Head of caudate nucleus (tissue), 42 donors: Measurements from ENCODE around the gene ECI2.

Source experiments
- DNase-seq, 42 donors: peaks; one replicate each; pipeline versions ENCODE4 v3.0.0 to v3.0.0-alpha.2; 2020 to 2021; ENCODE audit warnings: mixed read lengths in 7 of 42
- intact Hi-C: fragments of 100-400 bp; cut with DNase I; formaldehyde crosslinking; loops from one replicate; pipeline ENCODE4 v1.15.0; 2022

ECI2 gene, protein sequence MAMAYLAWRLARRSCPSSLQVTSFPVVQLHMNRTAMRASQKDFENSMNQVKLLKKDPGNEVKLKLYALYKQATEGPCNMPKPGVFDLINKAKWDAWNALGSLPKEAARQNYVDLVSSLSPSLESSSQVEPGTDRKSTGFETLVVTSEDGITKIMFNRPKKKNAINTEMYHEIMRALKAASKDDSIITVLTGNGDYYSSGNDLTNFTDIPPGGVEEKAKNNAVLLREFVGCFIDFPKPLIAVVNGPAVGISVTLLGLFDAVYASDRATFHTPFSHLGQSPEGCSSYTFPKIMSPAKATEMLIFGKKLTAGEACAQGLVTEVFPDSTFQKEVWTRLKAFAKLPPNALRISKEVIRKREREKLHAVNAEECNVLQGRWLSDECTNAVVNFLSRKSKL

DNA sequence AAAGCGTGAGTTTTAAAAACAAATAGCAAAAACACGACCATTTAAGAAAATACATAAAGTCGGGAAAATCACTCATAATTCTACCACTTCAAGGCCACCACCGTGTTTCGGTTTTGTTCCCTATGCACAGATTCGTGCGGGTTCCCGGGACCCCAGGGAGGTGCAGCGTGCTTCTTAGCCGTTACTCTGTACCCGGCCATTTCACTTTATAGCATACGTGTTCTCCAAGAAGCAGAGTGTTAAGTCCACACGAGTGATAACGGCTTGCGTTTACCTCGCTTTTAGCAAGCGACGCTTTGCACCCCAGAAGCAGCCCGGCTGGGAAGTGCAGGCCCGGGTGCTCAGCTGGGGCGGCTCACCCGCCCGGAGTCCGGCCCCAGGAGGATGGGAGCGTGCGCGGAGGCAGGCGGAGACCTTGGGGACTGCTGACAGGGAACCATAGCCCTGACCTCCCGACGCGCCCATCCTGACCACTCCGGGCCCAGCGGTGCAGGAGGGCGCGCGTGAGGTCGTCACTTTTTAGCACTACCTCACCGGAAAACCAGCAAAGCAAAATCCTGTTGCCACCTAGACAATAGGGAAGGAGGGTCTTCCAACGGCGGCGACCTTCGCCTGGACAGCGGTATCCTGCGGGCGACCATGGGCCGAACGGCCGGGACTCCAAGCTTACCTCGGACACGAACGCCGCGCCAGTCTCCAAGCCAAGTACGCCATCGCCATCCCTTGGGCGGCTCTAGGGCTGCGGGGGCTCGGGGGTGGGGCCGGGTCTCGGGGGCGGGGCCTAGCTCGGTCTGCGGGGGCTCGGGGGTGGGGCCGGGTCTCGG is at the start of gene ECI2:
Gene ECI2 (minus strand): TSS at position 735 of the 824 bp plus-strand sequence. CDS start 15 bp downstream, at position 720.
- intact Hi-C loops, result loop anchor here (2.0 kb wide), 1 partner anchor 116 kb away; no protein-coding TSS in a partner anchor
- peak in 32 of 42 donors; percentile 45 to 79 (median 60) for DNase-seq

GRCh38 chr6:4180652-4181255 is 45.4 kb upstream of the ECI2 start:
- intact Hi-C loops, result no loop called here
- no peak for DNase-seq

- DNase-seq, result no peak
- intact Hi-C loops, result no loop called here
These were observed 44.7 kb upstream of the ECI2 start for GRCh38 chr6:4179960-4180651.

GRCh38 chr6:4178737-4179333 is 43.5 kb upstream of the ECI2 start:
- intact Hi-C loops, result no loop called here
- no peak for DNase-seq

- intact Hi-C loops, result no loop called here
These were observed 41.5 kb upstream of the ECI2 start for GRCh38 chr6:4176907-4177306.

GRCh38 chr6:4174042-4174441 is 38.7 kb upstream of the ECI2 start:
- no peak for DNase-seq
- intact Hi-C loops, result no loop called here

More at GRCh38 chr6:4176907-4177306, 41.5 kb upstream of the ECI2 start:
- DNase-seq, result no peak

DNA sequence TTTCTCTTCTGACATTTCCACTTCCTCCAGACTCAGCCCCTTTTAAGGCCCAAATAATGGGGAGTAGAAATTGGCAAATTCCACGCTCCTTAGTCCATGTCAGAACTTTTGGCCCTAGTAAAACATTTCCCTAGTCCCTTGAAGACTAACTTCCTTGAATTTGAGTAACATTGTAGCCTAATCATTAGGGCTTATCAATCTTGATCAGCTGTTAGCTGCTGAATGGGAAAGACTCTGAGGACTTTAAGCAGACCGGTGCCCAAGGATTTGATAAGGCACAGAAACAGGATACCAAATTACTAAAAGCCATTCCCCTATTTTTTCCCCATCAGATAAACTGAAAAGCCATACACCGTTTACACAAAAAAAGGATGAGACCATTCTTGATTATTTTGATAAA is 37.0 kb upstream of the ECI2 start:
- intact Hi-C loops, result no loop called here
- DNase-seq, result no peak

DNA sequence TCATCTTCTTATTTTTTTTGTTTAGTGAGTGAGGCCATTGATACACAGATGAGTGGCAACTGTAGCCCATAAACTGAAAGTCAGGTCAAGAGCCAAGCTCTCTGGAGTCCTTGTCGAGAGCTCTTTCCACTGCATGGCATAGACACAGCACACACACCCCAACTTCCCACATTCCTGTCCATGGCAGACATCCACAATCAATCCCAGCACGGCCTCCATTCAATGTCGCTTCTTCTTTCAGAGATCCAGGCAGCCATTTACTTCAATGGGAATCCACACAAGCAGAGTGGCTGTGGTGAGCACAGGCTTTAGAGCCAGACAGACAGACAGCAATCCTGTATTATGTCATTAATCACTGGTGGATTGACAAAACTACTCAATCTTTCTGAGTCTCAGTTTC is 34.9 kb upstream of the ECI2 start:
- intact Hi-C loops, result no loop called here
- no peak for DNase-seq

- intact Hi-C loops, result no loop called here
- peak in 3 of 42 donors; percentile 6 to 51 (median 19) for DNase-seq
These were observed 33.8 kb upstream of the ECI2 start for GRCh38 chr6:4169028-4169789.

DNA sequence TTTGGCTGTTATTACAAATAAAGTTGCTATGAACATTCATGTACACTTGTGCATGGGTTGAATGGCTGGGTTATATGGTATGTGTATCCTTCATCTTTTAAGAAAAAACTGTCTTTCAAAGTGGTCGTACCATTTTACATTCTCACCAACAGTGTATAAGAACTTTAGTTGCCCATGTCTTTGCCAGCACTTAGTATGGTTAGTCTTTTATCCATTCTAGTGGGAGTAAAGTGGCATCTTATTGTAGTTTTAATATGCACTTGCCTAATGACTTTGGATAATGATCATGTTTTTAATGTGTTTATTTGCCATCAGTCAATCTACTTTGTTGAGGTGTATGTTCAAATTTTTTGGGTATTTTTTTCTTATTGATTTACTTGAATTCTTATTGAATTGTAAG is 32.5 kb upstream of the ECI2 start:
- DNase-seq, result no peak
- intact Hi-C loops, result no loop called here

DNA sequence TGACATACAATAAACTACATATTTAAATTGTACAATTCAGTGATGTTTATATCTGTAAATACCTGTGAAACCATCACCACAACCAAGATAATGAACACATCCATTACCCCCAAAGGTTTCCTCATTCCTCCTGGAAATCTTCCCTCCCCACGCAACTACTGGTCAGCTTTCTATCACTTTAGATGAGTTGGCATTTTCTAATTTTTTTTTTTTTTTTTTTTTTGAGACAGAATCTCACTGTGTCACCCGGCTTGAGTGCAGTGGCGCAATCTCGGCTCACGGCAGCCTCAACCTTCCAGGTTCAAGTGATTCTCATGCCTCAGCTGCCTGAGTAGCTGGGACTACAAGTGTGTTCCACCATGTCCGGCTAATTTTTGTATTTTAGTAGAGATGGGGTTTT is 31.7 kb upstream of the ECI2 start:
- intact Hi-C loops, result no loop called here
- DNase-seq, result no peak

GRCh38 chr6:4164456-4164855 is 29.1 kb upstream of the ECI2 start:
- intact Hi-C loops, result no loop called here
- DNase-seq, result no peak

DNA sequence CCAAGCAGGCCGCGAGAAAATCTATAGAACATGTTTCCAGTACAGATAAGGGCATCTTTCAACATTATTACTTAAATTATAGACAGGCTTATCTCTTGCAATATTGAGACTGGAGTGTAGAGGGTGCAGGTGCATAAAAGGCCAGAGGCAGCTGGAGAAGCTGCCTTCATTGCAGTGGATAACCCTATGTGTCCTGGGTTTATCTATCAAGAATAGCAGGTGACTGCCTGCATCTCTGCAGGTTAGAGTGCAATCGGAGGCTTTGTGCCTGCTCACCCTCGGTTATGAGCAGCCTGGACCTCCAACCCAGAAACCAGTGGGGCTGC is 28.7 kb upstream of the ECI2 start:
- intact Hi-C loops, result no loop called here
- DNase-seq, result no peak

- no peak for DNase-seq
- intact Hi-C loops, result no loop called here
These were observed 28.2 kb upstream of the ECI2 start for GRCh38 chr6:4163408-4164116.

- DNase-seq, result no peak
- intact Hi-C loops, result no loop called here
These were observed 27.0 kb upstream of the ECI2 start for GRCh38 chr6:4162370-4162769.

GRCh38 chr6:4159491-4159890 is 24.1 kb upstream of the ECI2 start:
- DNase-seq, result no peak
- intact Hi-C loops, result loop anchor here (10.0 kb wide), 2 partner anchors 105 to 415 kb away; no protein-coding TSS in a partner anchor

- intact Hi-C loops, result loop anchor here (10.0 kb wide), 2 partner anchors 103 to 413 kb away; no protein-coding TSS in a partner anchor
- DNase-seq, result no peak
These were observed 22.1 kb upstream of the ECI2 start for GRCh38 chr6:4157506-4157905.
